ENCODE results near the gene TMEM30A.

TMEM30A gene

DNA sequence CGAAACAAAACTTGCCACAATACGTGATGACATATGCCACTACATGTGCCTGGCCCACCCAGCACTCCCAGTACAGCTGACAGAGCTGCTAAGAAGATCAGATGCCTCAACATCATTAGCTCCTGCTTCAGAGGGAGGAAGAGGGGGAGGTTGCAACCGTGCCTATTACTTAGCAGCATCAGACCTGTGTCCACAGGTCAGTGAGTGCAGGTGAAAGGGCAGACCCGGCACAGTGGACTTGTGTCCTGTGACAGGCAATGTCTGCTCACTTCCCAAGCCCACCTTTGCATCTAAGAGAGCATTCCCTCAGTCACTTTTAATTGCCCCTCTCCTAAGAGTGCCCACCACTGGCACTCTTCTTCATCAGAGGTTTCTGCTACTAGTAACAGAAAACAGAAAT, 69.3 kb downstream of the TMEM30A start:
- DNase-seq (ENCODE audit: low read depth) = no peak

DNA sequence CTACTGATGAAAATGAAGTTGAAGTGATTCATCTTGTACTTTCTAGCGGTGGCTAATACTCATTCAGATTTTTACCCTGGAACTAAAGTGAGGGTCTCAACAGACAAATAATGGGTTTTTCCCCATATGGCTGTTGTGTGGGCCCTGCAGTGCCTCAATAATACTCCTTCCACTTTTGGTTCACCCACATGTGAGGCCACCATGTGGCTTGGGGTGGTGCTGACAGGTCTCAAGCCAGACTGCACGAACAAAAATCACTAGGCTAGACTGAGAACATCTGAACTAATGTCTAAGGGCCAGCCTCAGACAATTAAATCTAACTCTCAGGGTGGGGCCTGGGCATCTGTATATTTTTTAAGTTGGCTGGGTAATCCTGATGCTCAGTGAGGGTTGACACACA, 70.9 kb downstream of the TMEM30A start:
- DNase-seq (ENCODE audit: low read depth) = no peak

DNA sequence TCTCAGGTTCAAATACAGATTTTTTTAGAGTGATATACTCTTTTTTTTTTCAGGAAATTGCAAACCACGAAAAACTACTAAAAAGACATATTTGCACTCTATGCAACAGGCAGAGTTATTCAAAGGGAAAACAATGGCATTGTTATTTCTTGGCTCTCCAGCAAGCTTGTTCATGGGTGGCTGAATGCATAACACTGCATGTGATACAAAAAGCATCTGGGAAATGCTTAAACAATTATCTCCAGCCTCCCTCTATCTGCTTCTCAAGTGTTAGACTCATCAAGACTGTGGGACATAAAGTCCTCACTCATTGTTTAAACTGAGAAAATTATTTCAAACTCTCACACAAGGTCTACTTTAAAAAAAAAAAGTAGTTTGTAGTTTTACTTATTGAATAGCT, 71.5 kb downstream of the TMEM30A start:
- DNase-seq (ENCODE audit: low read depth) = no peak

DNA sequence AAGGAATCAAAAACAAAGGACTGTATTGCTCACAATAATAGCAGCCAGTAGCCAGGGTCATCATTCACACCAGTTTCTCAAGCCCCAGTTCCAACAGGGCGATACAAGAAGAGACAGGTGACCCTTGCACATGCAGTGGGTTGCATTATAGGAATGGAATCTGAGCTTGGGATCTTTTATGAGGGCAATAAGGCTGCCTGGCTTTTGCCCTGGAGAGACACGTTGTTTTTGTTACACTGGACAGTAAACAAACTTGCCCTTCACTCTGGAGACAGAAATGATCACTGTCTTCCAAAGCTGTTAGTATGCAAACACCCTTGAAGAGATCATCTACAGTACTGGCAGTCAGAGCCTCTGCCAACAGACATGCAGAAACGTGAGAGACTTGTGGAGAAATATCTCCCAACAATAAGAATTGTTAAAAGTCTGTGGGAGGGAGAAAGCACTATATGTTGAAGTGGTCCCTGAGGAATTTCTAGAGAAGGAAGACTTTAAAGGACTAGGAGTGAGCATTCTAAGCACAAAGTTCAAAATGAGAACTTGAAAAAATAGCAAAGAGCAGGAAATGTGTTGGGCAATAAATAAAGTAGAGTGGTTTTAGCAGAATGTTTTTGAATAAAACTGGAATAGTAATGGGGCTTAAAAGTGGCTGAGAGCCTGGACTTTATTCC, 72.5 kb downstream of the TMEM30A start:
- DNase-seq (ENCODE audit: low read depth) = no peak

DNA sequence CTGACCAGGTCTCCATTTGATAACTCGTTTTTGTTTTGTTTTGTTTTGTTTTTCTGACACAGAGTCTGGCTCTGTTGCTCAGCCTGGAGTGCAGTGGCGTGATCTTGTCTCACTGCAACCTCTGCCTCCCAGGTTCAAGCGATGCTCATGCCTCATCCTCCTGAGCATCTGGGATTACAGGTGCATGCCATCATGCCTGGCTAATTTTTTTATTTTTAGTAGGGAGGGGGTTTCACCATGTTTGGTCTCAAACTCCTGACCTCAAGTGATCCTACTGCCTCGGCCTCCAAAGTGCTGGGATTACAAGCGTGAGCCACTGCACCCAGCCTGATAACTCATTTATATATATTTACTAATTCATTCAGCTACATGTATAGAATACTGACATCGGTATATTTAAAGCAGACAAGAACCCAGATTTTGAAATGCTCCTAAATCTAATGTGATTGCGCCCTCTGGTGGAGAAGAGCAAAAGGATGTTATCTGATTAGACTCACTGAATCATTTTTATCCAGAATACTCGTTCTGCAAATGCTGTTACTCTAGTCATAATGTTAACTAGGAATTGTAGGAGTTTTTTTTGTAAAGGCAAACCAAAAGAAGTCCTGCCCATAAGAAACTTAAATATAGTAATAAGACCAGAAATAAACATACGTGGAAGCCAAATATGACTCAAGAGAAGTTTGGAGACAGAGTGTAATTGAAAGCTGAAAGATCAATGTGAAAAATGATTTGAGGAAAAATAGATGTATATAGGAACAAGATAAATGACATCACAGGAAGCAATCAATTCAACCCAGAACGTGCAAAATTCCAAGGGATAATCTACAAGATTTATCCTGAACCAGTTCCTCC, 73.5 kb downstream of the TMEM30A start:
- peak; percentile 25 for DNase-seq (ENCODE audit: low read depth)

DNA sequence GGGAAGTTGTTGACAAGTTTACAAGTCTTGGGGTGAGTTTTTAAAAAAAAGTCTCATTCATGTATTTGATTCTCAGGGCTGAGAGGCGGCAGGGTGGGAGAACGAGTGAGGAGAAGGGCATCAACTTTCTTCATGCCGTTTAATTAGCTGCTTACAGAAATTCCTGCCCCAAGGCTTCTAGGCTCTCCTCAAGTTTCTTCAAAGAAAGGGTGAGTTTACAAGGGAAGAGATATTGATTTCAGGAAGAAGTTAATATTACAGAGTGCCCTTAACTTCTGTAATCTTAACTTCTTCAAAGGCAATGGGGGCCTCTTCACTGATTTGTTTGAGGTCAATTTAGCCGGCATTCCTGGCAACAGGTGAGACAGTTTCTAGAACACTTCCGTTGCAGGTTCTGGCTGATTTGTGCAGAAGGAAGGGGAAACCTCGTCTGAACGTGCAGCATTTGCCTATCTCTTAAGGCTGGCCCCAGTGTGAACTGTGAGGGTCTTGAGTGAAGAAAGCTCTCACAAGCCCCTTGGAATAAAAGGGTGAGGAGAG, 75.3 kb downstream of the TMEM30A start:
- DNase-seq (ENCODE audit: low read depth) = no peak

DNA sequence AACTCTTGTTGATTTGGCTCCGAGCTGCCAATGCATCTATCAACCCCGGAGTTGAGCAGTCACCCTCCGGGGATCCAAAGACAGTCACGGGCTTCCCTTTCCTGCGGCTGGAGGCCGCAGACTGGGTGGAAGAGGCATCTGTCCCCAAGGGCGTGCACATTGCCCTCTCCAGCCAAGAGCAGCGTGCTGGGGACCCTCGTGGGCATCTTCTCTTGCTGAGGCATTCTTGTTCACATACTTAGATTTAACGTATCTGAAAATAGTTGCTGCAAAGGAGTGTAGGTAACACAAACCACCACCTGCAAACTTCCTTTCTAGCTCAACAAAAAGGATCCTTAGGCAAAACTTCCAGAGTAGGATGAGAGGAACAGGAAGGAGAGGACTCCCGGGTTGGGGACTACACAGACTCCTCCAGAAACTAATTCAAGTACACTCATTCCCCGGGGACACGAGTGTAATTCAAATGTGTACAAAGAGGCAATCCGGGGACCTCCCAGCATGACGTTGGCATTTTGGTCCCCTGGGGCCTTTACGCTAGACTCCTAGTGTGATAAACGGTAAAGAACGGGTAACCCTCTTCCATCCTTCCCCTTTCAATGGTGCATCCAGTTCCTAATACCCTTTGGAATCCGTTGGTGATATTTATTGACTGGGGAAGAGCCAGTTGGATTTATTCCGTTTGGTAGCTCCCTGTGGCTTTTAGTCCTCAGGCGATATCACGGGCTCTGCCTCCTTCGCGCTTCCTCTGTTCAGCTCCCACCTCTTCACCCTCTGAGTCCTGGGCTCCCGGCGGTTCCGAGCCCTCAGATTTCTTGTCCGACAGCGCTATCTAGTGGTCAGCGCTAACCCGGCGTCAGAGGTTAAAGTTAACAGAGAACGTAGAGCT, 76.1 kb downstream of the TMEM30A start:
- peak; percentile 71 for DNase-seq (ENCODE audit: low read depth)

DNA sequence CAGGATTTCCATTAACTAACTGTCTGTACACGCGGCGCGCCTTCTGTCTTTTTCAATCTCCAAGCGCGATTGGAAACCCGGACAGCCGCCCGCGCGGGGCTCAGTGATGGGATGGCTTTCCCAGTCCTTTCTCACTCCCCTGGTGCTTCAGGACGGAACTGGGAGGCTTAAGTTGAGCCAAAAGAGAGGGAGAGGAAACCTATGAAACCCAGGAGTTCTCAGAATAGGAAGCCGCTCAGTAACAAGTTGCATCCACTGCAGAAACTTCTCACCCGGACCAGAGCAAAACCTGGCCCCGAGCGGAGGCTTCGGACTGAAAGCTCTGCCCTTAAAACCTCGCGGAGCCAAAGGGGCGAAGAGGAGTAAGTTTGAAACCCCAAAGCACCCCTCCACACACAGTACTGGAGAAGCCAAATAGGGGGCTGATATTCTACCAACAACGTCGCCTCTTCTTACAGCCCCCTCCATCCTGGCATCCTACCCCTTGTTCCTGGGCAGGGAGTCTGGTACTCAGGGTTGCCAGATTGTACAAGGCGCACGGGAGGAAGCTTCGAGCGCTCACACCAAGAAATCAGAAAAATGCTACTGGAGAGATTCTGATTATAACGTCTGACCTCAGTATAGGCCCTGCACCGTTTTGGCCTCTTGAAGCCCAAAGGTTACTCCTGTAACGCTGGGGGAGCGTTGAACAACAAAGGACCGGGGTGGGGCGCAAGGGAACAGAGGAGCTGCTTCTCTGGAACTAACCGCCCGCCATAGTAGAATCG, 77.8 kb downstream of the TMEM30A start:
- no peak for DNase-seq (ENCODE audit: low read depth)

DNA sequence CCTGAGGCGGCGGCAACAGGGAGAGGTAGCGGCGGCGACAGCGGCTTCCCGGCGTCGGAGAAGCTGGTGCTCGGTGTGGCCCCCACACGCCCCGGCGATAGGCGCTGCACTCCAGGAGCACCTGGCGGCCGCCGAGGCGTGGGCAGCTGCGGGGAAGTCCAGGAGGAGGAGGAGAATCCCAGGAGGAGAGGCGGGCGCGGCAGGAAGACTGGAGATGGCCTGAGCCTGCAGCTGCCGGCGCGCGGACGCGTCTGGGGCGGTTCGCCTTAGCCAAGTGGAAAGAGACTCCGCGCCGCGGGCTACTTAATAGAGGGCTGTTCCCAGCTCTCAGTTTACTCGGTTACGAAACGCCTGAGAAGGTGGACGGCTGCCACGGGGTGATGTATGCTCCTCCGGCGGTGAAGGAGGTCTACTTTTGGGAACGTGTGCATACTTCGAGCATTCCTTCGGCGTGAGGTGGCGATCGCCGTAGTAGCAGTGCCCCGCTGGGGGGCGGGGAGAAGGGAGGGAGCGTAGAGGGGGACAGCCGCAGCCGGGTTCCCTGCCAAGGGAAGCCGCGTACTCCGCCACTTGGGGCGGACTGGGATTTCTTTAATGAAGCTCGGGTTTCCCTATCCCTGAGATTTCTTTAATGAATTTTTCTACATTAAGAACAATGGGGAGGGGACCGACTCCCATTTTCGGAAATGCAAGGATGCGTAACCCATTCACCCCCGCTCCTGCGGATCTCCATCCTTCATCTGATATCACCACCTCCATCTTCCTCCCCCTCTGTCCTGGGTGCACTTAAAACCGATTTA, 78.6 kb downstream of the TMEM30A start, which contains the start of gene COL12A1:
Gene COL12A1 (minus strand): TSS at position 278 of the 800 bp plus-strand sequence. CDS start 3,261 bp downstream, outside the sequence.
- no peak for DNase-seq (ENCODE audit: low read depth)

DNA sequence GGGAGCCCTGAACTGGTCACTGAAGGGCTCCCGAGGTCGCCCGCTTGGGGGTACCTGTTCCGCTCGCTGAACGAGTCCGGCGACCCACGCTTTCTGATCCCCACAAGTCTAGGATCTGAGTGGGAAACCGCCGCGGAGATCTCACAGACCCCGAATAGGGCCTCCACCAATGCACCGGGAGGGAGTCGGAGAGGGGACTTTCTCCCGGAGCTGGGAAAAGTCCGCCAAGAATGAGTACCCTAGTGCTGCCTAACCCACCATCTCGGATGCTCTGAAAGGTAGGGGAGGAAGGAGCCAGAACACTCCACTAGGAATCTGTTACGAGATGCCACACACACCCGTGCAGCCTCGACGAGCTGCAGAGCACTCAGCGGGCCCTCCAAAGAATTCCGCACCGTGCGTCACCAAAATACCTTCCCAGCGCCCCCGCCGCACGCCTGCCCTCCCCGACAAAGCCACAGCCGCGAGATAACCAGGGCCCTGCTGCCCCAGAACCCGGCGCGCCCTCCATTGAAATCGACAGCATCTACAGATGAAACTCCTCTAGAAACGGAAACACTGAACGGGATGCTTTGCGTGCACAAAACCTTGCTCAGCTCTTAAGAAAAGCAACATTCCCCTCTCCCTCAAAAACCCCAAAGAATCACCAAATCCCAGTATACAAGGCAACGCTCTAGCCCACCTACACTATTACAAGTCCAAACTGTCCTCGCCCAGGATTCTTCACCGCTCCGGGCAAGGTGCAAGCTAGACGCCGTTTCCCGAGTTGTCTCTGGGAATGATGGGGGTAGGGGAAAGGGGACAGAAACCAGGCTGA, 79.4 kb downstream of the TMEM30A start:
- no peak for DNase-seq (ENCODE audit: low read depth)

DNA sequence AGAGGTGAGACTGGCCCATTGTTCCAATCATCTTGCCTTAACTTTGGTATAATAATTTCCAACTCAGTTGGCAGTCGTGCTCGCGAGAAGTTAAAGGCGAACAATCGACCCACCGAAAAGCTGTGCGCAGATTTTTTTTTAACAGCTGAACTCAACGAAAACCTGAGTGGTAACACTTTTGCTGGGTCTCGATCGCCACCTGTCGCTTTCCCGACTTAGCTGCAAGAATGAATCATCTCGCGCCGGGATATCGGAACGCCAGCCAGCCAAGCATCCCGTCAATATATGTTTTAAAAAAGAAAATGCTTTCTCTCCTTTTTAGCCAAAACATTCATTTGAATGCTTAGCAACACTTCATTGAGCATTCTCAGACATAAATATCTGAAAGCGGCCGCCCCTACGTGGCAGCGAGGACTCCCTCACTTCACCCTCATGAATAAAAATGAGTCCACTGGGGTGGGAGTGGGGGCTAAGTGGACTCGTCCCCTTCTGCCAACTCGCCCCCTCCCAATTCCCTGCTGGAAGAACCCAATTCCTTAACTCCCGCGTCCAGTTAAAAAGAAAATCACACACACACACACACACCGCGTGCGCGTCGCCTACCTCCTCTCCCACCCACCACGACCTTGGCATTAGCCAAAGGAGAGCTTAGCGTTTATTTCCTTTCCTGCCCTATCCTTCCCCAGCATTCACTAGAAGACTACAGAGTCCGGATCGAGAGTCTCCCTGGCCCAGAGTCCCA, 80.2 kb downstream of the TMEM30A start:
- DNase-seq (ENCODE audit: low read depth) = no peak

DNA sequence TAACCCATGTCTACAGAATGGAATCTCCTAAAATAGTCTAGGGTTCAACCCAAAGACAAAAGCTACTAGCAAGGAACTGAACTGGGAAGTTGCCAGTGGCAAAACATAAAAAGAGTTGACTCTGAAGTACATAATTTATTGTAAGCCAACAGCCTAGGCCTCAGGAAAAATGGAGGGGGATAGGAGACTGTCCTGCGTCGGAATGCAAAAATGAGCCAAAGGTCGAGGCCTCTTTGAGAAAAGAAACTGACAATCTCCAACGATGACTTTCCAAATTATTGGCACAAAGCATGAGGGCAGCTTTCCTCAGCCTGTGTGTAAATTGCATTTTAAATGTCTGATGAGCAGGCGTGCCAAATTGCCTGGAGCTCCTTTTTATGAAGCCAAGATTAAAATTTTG, 80.9 kb downstream of the TMEM30A start:
- DNase-seq (ENCODE audit: low read depth) = no peak

Data from stimulated activated CD8-positive, alpha-beta memory T cell treated with anti-CD3 and anti-CD28 coated beads, Interleukin-15, amount 100 ng/mL, for 1 hour (primary cell).